PFSK-1 (cell line): Measurements from ENCODE around the gene FGGY.

Experiments used
- FOXP2 ChIP-seq: optimal IDR thresholded peaks from 2 replicates; pipeline ENCODE3; 2011; ENCODE audit warnings: borderline replicate concordance, control low read depth, inconsistent platforms; ENCODE audit not compliant: insufficient read depth; ENCODE audit errors: extremely low read length, extremely low read depth
- POLR2AphosphoS5 ChIP-seq: IDR thresholded peaks from 2 replicates; pipeline ENCODE4 v1.6.1; 2012; ENCODE audit warnings: low read depth, mild to moderate bottlenecking, control low read depth, low read length, moderate library complexity
- REST ChIP-seq, 2 experiments: IDR thresholded peaks; 2 replicates each; pipeline versions ENCODE4 v1.6.1 to v1.8.0; 2011 to 2012; ENCODE audit warnings: low read depth in 2 of 2, low read length in 2 of 2, control low read depth in 1 of 2, inconsistent platforms in 1 of 2, mild to moderate bottlenecking in 1 of 2, moderate library complexity in 1 of 2; ENCODE audit not compliant: insufficient read depth in 1 of 2

- no peak for TF ChIP-seq POLR2AphosphoS5
- no peak for TF ChIP-seq REST (IDR thresholded peaks at IDR 0.05; ENCODE audit: insufficient read depth in 1 of 2, low read depth in 2 of 2, low read length in 2 of 2)
- no peak for TF ChIP-seq FOXP2
Observed at GRCh38 chr1:59763418-59763817, 466.5 kb downstream of the FGGY start.
